GM18498 (cell line): ENCODE data around the gene MBLAC1.
"Not testable (repeated sequence)": the region's sequence is repeated elsewhere in the genome, so short reads cannot be mapped to it uniquely, and the experiment has no call there.

Experiments
- ATAC-seq: cut with Tn5 transposase; IDR thresholded peaks from one replicate; pipeline ENCODE4 v1.9.1; 2021; ENCODE audit warnings: mild to moderate bottlenecking, moderate library complexity; ENCODE audit not compliant: unreplicated experiment

The MBLAC1 gene

GRCh38 chr7:100122067-100122466 is 4.7 kb upstream of the MBLAC1 start:
- no peak for ATAC-seq

- no peak for ATAC-seq
These were observed 4.2 kb upstream of the MBLAC1 start for GRCh38 chr7:100122568-100122967.

DNA sequence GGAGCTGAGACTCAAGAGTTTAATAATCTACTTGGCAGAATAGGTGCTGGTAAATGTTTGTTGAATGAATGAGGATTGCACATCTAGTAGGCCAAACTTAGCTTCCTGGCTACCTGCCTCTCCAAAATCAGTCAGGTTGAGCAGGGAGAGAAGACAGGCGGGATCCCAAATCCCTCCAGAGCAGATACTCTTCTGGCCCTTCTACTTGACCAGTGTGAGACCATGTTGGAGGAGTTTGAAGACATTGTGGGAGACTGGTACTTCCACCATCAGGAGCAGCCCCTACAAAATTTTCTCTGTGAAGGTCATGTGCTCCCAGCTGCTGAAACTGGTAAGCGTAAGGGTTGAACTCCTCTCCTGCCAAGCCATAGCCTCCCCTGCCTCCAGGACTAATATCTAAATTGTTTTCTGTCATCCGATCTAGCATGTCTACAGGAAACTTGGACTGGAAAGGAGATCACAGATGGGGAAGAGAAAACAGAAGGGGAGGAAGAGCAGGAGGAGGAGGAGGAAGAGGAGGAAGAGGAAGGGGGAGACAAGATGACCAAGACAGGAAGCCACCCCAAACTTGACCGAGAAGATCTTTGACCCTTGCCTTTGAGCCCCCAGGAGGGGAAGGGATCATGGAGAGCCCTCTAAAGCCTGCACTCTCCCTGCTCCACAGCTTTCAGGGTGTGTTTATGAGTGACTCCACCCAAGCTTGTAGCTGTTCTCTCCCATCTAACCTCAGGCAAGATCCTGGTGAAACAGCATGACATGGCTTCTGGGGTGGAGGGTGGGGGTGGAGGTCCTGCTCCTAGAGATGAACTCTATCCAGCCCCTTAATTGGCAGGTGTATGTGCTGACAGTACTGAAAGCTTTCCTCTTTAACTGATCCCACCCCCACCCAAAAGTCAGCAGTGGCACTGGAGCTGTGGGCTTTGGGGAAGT is 2.2 kb upstream of the MBLAC1 start:
- no peak for ATAC-seq

DNA sequence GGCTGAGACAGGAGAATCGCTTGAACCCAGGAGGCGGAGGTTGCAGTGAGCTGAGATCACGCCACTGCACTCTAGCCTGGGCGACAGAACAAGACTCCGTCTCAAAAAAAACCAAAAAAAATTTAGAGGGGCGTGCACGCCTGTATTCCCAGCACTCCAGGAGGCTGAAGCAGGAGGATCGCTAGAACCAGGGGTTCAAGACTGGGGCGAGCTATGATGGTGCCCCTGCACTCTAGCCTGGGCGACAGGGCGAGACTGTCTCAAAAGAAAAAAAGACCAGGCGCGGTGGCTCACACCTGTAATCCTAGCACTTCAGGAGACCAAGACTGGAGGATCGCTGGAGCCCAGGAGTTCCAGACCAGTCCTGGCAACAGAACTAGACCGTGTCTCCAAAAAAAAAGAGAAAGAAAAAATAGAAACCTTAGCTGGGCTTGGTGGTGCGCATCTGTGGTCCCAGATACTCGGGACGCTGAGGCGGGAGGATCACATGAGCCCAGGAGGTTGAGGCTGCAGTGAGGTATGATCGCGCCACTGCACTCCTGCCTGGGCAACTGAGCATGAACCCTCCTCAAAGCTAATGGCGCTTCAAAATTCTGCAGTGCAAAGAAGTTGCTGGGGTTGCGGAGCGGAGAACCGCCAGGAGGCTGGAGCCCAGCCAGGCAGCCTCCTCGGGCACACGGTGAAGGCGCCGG is 382 bp upstream of the MBLAC1 start:
- ATAC-seq, result peak; percentile 24

DNA sequence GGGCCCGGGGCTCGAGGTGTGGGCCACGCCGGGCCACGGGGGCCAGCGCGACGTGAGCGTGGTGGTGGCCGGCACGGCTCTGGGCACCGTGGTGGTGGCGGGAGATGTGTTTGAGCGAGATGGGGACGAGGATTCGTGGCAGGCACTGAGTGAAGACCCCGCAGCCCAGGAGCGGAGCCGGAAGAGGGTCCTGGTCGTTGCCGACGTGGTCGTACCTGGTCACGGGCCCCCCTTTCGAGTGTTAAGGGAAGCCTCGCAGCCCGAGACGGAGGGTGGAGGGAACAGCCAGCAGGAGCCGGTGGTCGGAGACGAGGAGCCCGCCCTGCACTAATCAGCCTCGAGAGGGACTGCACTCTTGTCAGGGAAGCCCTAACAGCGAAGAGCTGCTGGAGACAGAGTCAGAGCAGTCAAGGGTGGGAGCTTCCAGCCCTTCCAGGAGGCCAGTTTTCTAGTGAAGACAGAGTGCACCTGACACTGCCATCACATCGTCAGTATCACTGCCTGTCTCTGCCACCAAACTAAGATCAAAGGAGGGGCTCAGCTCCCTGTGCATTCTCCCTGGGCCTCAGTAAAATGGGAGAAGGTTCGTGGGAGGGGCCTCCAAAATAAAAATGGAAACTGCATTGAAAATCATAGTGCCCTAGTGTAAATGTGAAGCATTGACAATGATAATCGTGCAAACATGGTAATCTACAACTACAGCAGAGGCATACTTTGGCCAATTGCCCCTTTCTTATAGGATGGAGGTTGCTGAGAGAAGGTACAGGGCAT is 1.3 kb downstream of the MBLAC1 start:
- no peak for ATAC-seq

GRCh38 chr7:100128637-100128963 is 1.8 kb downstream of the MBLAC1 start:
- no peak for ATAC-seq

DNA sequence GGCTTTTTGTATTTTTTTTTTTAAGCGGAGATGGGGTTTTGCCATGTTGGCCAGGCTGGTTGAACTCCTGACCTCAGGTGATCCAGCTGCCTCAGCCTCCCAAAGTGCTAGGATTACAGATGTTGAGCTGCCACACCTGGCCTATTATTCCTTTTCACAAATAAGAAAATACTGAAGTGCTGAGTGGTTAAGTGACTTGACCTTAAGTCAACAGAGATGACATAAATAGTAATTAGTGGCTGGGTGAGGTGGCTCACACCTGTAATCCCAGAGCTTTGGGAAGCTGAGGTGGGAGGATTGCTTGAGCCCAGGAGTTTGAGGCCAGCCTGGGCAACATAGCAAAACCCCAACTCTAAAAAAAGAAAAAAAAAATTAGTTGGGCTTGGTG is 3.4 kb downstream of the MBLAC1 start:
- not testable (repeated sequence) for ATAC-seq

DNA sequence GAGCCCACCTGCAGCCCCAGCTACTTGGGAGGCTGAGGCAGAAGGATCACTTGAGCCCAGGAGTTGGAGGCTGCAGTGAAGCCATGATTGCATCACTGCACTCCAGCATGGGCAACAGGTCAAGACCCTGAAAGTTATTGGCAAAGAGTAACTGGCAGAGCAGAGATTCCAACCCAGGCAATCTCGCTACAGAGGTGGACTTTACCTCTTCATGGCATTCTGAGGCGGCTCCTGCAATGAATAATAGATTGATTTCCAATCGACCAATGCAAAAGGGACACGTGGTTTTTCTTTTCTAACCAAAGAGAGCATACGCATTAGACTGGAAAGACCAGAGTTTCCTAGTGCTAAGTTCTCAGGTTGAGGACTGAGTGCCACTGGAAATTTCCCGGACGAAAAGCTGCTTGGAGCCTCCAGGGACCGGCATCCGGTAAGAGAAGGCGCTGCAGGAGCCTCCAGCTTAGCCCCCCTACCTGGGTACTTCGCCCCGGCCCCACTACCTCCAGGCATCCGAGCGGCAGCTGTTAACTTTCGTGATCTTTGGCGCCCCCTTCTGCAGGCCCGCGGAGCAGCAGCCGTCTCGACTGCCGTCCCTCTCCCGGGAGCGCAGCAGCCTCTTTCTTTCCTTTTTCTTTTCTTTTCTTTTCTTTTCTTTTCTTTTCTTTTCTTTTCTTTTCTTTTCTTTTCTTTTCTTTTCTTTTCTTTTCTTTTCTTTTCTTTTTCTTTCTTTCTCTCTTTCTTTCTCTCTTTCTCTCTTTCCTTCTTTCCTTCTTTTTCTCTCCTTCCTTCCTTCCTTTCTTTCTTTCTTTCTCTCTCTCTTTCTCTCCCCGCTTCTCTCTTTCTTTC is 4.1 kb downstream of the MBLAC1 start:
- no peak for ATAC-seq

- ATAC-seq, result no peak
These were observed 5.4 kb downstream of the MBLAC1 start for GRCh38 chr7:100132126-100132525.

- peak; percentile 69 for ATAC-seq
These were observed 6.0 kb downstream of the MBLAC1 start for GRCh38 chr7:100132697-100133151.

GRCh38 chr7:100137851-100138760 is 11.3 kb downstream of the MBLAC1 start:
- no peak for ATAC-seq

DNA sequence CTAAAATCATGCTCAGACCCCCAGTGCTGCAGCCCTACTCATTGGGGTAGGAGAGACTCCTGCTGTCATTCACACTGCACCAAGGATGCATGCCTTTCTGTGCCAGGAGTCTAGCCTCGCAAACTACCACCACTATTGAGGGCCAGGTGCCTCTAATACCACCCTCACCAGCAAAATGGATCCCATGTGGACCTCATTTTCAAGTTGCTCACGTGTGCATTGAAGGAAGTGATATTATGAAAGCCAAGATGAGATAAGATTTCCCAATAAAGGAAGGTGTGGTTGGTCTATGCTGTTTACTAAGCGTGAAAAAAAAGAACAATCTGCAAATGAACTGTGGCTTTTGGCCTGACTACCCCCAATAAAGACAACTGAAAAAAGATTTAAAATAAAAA is 14.8 kb downstream of the MBLAC1 start:
- no peak for ATAC-seq

DNA sequence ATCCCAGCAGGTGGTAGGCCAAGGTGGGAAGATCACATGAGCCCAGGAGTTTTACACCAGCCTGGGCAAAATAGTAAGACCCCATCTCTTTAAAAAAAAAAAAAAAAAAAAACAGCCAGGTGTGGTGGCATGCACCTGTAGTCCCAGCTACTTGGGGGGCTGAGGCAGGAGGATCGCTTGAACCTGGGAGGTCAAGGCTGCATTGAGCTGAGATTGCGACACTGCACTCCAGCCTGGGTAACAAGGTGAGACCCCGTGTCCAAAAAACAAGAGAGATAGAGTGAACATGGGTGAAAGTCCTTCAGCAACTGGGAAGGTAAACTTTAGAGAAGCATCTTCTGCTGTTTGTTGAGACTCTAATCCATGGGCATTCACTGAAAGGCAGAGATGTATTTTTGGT is 15.7 kb downstream of the MBLAC1 start:
- no peak for ATAC-seq

GRCh38 chr7:100146350-100146749 is 19.6 kb downstream of the MBLAC1 start:
- not testable (repeated sequence) for ATAC-seq

DNA sequence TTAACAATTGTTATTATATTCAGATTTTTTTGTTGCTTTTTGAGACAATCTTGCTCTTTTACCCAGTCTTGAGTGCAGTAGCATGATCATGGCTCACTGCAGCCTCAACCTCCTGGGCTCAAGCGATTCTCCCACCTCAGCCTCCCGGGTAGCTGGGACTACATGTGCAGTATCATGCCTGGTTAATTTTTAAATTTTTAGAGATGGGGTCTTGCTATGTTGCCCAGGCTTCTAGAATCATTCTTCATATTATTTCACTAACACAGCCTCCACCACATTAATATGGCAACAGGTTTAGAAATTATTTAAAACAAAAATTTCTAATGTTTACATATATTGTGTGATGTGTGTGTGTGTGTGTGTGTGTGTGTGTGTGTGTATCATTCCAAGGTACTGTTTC is 20.5 kb downstream of the MBLAC1 start:
- no peak for ATAC-seq

- ATAC-seq, result no peak
These were observed 21.4 kb downstream of the MBLAC1 start for GRCh38 chr7:100148225-100148558.

DNA sequence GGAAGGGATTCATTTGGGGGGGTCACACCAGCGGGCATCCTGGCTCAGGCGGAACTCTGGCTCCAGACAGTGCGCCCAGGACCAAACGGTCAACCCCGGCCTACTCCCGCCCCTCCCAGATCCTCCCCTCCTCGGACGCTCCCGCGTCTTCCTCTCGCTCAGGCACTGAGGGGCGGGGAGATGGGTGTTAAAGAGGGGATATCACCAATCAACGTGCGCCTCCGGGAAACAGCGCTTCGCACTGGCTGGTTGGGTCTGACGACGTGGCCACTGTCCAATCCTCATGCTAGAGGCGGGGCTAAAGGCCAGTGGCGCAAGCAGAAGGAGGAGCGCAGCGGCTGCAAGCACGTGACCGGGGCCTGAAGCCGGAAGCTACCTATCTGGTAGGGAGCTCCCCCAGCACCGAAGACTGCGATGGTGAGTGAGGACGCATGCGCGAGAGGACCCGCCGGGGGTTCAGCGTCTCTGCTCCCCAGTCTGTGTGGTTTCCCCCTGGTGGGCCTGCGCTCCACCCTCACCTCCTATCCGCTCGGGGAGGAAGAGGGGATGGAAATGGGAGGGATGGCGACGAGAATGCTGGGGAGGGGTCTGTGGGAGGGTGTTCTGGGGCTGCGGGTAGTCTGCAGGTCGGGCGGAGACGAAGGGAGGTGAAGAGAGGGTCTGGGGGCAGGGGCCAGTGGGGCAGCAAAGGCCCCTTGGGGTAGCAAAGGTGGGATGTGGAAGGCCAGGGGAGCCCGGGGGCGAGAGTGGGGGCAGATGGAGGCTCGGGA is 22.0 kb downstream of the MBLAC1 start, which contains the start of gene LAMTOR4:
TSS of gene LAMTOR4 (plus strand) at position 360 of the 770 bp plus-strand sequence. CDS start at position 415, 55 bp downstream.
- peak; percentile 95 for ATAC-seq

- ATAC-seq, result no peak
These were observed 25.6 kb downstream of the MBLAC1 start for GRCh38 chr7:100152404-100152803.
